ENCODE measurements around the gene C19orf12.

DNA sequence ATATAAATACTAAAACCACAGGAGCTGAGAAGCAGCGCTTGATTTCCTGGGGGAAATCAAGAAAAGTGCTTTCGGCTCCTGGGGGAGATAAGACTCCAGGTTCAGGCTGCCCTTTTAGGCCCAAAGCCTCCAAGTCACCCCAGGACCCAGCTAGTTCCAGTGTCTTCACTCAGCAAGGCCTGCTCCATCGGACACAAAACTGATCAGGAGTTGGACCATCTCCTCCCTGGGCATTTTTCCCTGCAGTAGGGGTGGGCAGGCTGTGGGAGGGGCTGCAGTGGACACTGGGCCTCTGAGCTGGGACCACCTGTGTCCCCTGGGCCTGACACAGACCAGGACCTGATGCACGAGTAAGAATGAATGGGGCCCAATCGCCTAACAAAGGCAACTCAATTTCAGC lies 15.2 kb downstream of the C19orf12 start:
- TF ChIP-seq, protein P1, sequence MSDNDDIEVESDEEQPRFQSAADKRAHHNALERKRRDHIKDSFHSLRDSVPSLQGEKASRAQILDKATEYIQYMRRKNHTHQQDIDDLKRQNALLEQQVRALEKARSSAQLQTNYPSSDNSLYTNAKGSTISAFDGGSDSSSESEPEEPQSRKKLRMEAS (IDR thresholded peaks at IDR 0.05; ENCODE audit: low read depth, low read length), result no peak
- TF ChIP-seq MYC (IDR thresholded peaks at IDR 0.05; ENCODE audit: low read depth, low read length), result no peak

Measured in NB4 (cell line).